Spleen (tissue), 7 donors: ENCODE measurements around the gene LCN10.

Experiments used
- CTCF ChIP-seq, 11 experiments: fragments of 200-600 bp in 7 of 11; fragments of 450-650 bp in 4 of 11; sonication (generic) in 4 of 11; IDR thresholded peaks in 8 of 11; conservative IDR thresholded peaks in 3 of 11; 1 replicate in 7 of 11; 2 replicates in 4 of 11; pipeline versions ENCODE4 v1.4.0 to v1.8.0; 2016 to 2021; ENCODE audit warnings: antibody characterized with exemption in 11 of 11, inconsistent platforms in 4 of 11, mild to moderate bottlenecking in 1 of 11
- POLR2A ChIP-seq, 3 donors: fragments of 450-650 bp; IDR thresholded peaks; one replicate each; pipeline ENCODE4 v1.5.1; 2017; ENCODE audit warnings: antibody characterized with exemption in 3 of 3, mild to moderate bottlenecking in 1 of 3
- donor health status: DM: no; HTN: no; CAD: no; lungs with moderate emphysema.
- donor health status: DM: no; HTN: no; CAD: no.
- donor health status: DM: no; HTN: no; CAD: no.

GRCh38 chr9:136707849-136708517 is 34.8 kb downstream of the LCN10 start:
- no peak for TF ChIP-seq CTCF (IDR thresholded peaks at IDR 0.05 in 8 of 11, conservative IDR thresholded peaks at IDR 0.05 in 3 of 11)
- TF ChIP-seq POLR2A (IDR thresholded peaks at IDR 0.05): no peak
